K562 (cell line): ENCODE results near the gene GLRX3.

ENCODE experiments used
- CTCF ChIP-seq, 3 experiments: IDR thresholded peaks in 2 of 3; conservative IDR thresholded peaks in 1 of 3; 2 replicates each; pipeline ENCODE4 v1.5.1; 2011 to 2012; ENCODE audit warnings: low read length in 3 of 3, mild to moderate bottlenecking in 3 of 3, control low read depth in 2 of 3, improper control_type of control experiment in 1 of 3, inconsistent platforms in 1 of 3, low read depth in 1 of 3, mixed read lengths in 1 of 3, moderate library complexity in 1 of 3; ENCODE audit not compliant: insufficient read depth in 2 of 3
- DNMT1 ChIP-seq: fragments of 450-650 bp; IDR thresholded peaks from 2 replicates; pipeline ENCODE4 v1.6.1; 2016; ENCODE audit warnings: antibody characterized with exemption, mild to moderate bottlenecking
- GATA2 ChIP-seq: sonication (generic); formaldehyde crosslinking; IDR thresholded peaks from 2 replicates; pipeline ENCODE4 v1.4.0; 2020; ENCODE audit warnings: mild to moderate bottlenecking, missing genetic modification reagents
- POLR2A ChIP-seq: fragments of 450-650 bp; conservative IDR thresholded peaks from 2 replicates; pipeline ENCODE4 v1.6.1; 2016
- RAD21 ChIP-seq, 2 experiments: fragments of 250-450 bp in 1 of 2; fragments of 450-650 bp in 1 of 2; sonication (Bioruptor Pico) in 1 of 2; formaldehyde crosslinking in 1 of 2; IDR thresholded peaks in 1 of 2; conservative IDR thresholded peaks in 1 of 2; 2 replicates each; pipeline versions ENCODE4 v1.4.0 to v1.8.0; 2020 to 2022; ENCODE audit warnings: mild to moderate bottlenecking in 2 of 2, moderate library complexity in 1 of 2
- ZNF311 ChIP-seq: fragments of 250-450 bp; sonication (Bioruptor Pico); IDR thresholded peaks from 2 replicates; pipeline ENCODE4 v1.4.0; 2020; ENCODE audit warnings: mild to moderate bottlenecking, moderate library complexity

DNA sequence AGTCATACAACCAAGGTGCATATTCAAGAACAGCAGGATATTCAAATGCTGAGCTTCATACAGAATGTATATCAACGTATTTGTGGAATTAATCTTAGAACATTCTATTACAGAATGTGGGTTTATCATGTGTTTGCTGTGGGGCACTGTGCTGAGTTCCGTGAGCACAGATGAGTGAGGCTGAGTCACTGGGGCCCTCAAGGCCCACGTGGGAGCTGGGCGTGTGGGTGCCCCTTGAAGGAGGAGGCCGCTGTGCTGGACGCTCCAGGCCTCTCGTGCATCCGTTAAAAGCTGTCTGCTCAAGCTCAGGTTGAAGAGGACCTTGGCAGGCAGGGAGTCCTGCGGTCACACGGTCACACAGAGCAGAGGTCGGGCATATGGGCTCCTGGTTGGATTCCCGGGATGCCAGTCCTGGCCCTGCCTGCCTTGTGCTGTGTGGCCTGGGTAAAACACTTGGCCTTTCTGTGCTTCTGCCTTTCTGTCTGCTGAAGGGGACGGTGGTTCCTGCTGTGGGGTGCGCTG, 70.1 kb downstream of the GLRX3 start:
- TF ChIP-seq ZNF311: no peak
- no peak for TF ChIP-seq CTCF (IDR thresholded peaks at IDR 0.05 in 2 of 3, conservative IDR thresholded peaks at IDR 0.05 in 1 of 3; ENCODE audit: insufficient read depth in 2 of 3, low read depth in 1 of 3, low read length in 3 of 3)
- no peak for TF ChIP-seq POLR2A
- no peak for TF ChIP-seq DNMT1
- TF ChIP-seq GATA2: no peak
- TF ChIP-seq RAD21 (CRISPR knock-in tag; conservative IDR thresholded peaks at IDR 0.05 in 1 of 2, IDR thresholded peaks at IDR 0.05 in 1 of 2): no peak
